HEK293 (cell line): ENCODE results near the gene C1orf74.

Experiments used
- CTCF ChIP-seq: fragments of 450-650 bp; formaldehyde crosslinking; IDR thresholded peaks from 2 replicates; pipeline ENCODE4 v1.5.1; 2016; ENCODE audit warnings: missing biosample characterization, missing genetic modification characterization
- EGR2 ChIP-seq: fragments of 450-650 bp; formaldehyde crosslinking; IDR thresholded peaks from 2 replicates; pipeline ENCODE4 v1.5.1; 2016; ENCODE audit warnings: low read depth, missing biosample characterization, missing genetic modification characterization
- PRDM4 ChIP-seq: fragments of 450-650 bp; formaldehyde crosslinking; IDR thresholded peaks from 2 replicates; pipeline ENCODE4 v1.5.1; 2017; ENCODE audit warnings: missing biosample characterization, missing genetic modification characterization
- SETDB1 ChIP-seq: IDR thresholded peaks from one replicate; pipeline ENCODE4 v1.6.1; 2017; ENCODE audit warnings: mild to moderate bottlenecking, low read length, moderate library complexity, mixed read lengths; ENCODE audit not compliant: insufficient read length
- ZNF664 ChIP-seq: fragments of 450-650 bp; formaldehyde crosslinking; IDR thresholded peaks from 2 replicates; pipeline ENCODE4 v1.5.1; 2016; ENCODE audit warnings: missing biosample characterization, missing genetic modification characterization
- ZNF747 ChIP-seq: fragments of 450-650 bp; formaldehyde crosslinking; IDR thresholded peaks from 2 replicates; pipeline ENCODE4 v1.5.1; 2016; ENCODE audit warnings: missing biosample characterization, missing genetic modification characterization

GRCh38 chr1:209766051-209766450, 18.3 kb downstream of the C1orf74 start:
- no peak for TF ChIP-seq ZNF747 (tag by site-specific recombination)
- no peak for TF ChIP-seq ZNF664 (tag by site-specific recombination)
- no peak for TF ChIP-seq PRDM4 (tag by site-specific recombination)
- TF ChIP-seq CTCF: no peak
- TF ChIP-seq SETDB1: no peak
- TF ChIP-seq EGR2 (tag by site-specific recombination): no peak
